B cell (primary cell): ENCODE measurements around the gene MROH9. TPM values are rescaled to one million over a fixed set of nuclear protein-coding genes. Genes with fewer than 3 reads are reported as not detected.

Source experiments
- ATAC-seq: fragments of 200-7000 bp; cut with Tn5 transposase; one replicate; pipeline ENCODE4 v1.10.0; 2021; ENCODE audit warnings: low read depth, mild to moderate bottlenecking, moderate number of reproducible peaks, moderate library complexity
- CTCF ChIA-PET: fragments of 350-600 bp; sonication (Branson Sonifier 250); formaldehyde crosslinking; loops from one replicate; lab custom pipeline; 2021; ENCODE audit warnings: antibody characterized with exemption, inconsistent platforms; lab: Charles Lee
- POLR2A ChIA-PET: fragments of 350-600 bp; sonication (Branson Sonifier 250); formaldehyde crosslinking; loops from one replicate; lab custom pipeline; 2021; ENCODE audit warnings: antibody characterized with exemption; lab: Charles Lee
- DNase-seq: peaks from one replicate; pipeline ENCODE4 v3.0.0; 2013
- H2AFZ ChIP-seq: 2 replicates; pipeline ENCODE4 v1.6.1; 2012; ENCODE audit warnings: mild to moderate bottlenecking, low read depth, low read length; ENCODE audit not compliant: insufficient read depth, poor library complexity, severe bottlenecking
- H3K27ac ChIP-seq, 2 donors: 1 replicate in 1 of 2; 2 replicates in 1 of 2; pipeline ENCODE4 v1.5.1; 2012 to 2013; ENCODE audit warnings: low read length in 2 of 2, mild to moderate bottlenecking in 2 of 2, moderate library complexity in 1 of 2
- H3K27me3 ChIP-seq, 4 experiments: fragments of 200-600 bp in 1 of 4; sonication (generic) in 1 of 4; replicated peaks in 1 of 4; 1 replicate in 2 of 4; 2 replicates in 2 of 4; pipeline versions ENCODE4 v1.6.1 to v1.7.0; 2013 to 2016; ENCODE audit warnings: low read length in 3 of 4, mild to moderate bottlenecking in 2 of 4, mixed read lengths in 1 of 4, moderate library complexity in 1 of 4; ENCODE audit not compliant: insufficient read depth in 4 of 4, control insufficient read depth in 3 of 4; ENCODE audit errors: control extremely low read depth in 1 of 4
- H3K36me3 ChIP-seq, 2 experiments: replicated peaks in 1 of 2; 1 replicate in 1 of 2; 2 replicates in 1 of 2; pipeline versions ENCODE4 v1.6.1 to v1.7.1; 2013; ENCODE audit warnings: low read length in 1 of 2; ENCODE audit not compliant: insufficient read depth in 2 of 2, control insufficient read depth in 1 of 2; ENCODE audit errors: control extremely low read depth in 1 of 2, extremely low read depth in 1 of 2
- H3K4me1 ChIP-seq, 2 donors: fragments of 200-600 bp in 1 of 2; sonication (generic) in 1 of 2; 1 replicate in 1 of 2; 2 replicates in 1 of 2; pipeline versions ENCODE4 v1.5.1 to v1.6.1; 2013 to 2017; ENCODE audit warnings: low read length in 2 of 2; ENCODE audit not compliant: control insufficient read depth in 2 of 2, insufficient read depth in 2 of 2
- H3K4me2 ChIP-seq: replicated peaks from 2 replicates; pipeline ENCODE3; 2012; ENCODE audit warnings: mild to moderate bottlenecking, low read depth, low read length; ENCODE audit not compliant: poor library complexity, severe bottlenecking
- H3K4me3 ChIP-seq, 5 experiments: fragments of 200-600 bp in 1 of 5; sonication (generic) in 1 of 5; 1 replicate in 3 of 5; 2 replicates in 2 of 5; pipeline versions ENCODE4 v1.5.1 to v1.7.0; 2011 to 2016; ENCODE audit warnings: low read length in 4 of 5, mild to moderate bottlenecking in 4 of 5, low read depth in 2 of 5, control low read depth in 1 of 5, moderate library complexity in 1 of 5; ENCODE audit not compliant: insufficient read depth in 1 of 5; ENCODE audit errors: control extremely low read depth in 1 of 5, extremely low read depth in 1 of 5
- H3K79me2 ChIP-seq: fragments of 200-600 bp; sonication (generic); one replicate; pipeline ENCODE4 v1.6.0; 2016; ENCODE audit warnings: low read length; ENCODE audit not compliant: control insufficient read depth, insufficient read depth
- H3K9ac ChIP-seq: fragments of 200-600 bp; sonication (generic); 2 replicates; pipeline ENCODE4 v1.6.1; 2017; ENCODE audit warnings: mild to moderate bottlenecking, low read length, moderate library complexity
- H3K9me3 ChIP-seq, 3 donors: one replicate each; pipeline versions ENCODE4 v1.6.1 to v1.7.1; 2013; ENCODE audit warnings: low read length in 2 of 3; ENCODE audit not compliant: control insufficient read depth in 2 of 3, insufficient read depth in 1 of 3; ENCODE audit errors: control extremely low read depth in 1 of 3
- H4K20me1 ChIP-seq: 2 replicates; pipeline ENCODE4 v1.6.0; 2012; ENCODE audit warnings: mild to moderate bottlenecking, low read length; ENCODE audit not compliant: insufficient read depth, control insufficient read depth, poor library complexity, severe bottlenecking
- H3K27ac Mint-ChIP-seq: one replicate; pipeline ENCODE4 v1.8.0; 2021; ENCODE audit warnings: mixed read lengths
- H3K27me3 Mint-ChIP-seq: one replicate; pipeline ENCODE4 v1.8.0; 2021; ENCODE audit warnings: mixed read lengths
- H3K4me1 Mint-ChIP-seq: one replicate; pipeline ENCODE4 v1.8.0; 2021; ENCODE audit warnings: mixed read lengths
- H3K4me3 Mint-ChIP-seq: one replicate; pipeline ENCODE4 v1.8.0; 2021; ENCODE audit warnings: mixed read lengths
- H3K9me3 Mint-ChIP-seq: one replicate; pipeline ENCODE4 v1.8.0; 2022; ENCODE audit warnings: mixed read lengths; ENCODE audit not compliant: insufficient read depth
- EZH2 ChIP-seq: IDR thresholded peaks from 2 replicates; pipeline ENCODE4 v1.6.1; 2012; ENCODE audit warnings: borderline replicate concordance, low read depth, mild to moderate bottlenecking, moderate library complexity, low read length; ENCODE audit not compliant: insufficient read depth, poor library complexity, severe bottlenecking
- WGBS: methylation state at CpG from one replicate; pipeline ENCODE4 v1.1.5; 2013; ENCODE audit warnings: missing lambda C conversion rate; ENCODE audit not compliant: insufficient coverage; 5-methylcytosine and 5-hydroxymethylcytosine counted together
- intact Hi-C: fragments of 100-400 bp; cut with micrococcal nuclease; formaldehyde crosslinking; loops from one replicate; pipeline ENCODE4 v1.10.0; 2022
- polyA plus RNA-seq: library from polyadenylated mRNA; depleted of rRNA; stranded (reverse); fragments of >200 nt; gene quantifications from 2 replicates; pipeline ENCODE4 v1.2.3, GENCODE V29; 2012
- total RNA-seq, 2 donors: library from RNA; stranded (reverse); fragments of 120-200 nt in 1 of 2; gene quantifications; 1 replicate in 1 of 2; 2 replicates in 1 of 2; pipeline versions ENCODE4 v1.2.3 to v1.2.4, GENCODE V29; 2013 to 2022
- TF ChIP-seq, protein P1 (sequence below): fragments of 200-600 bp; IDR thresholded peaks from one replicate; pipeline ENCODE4 v1.8.0; 2022; ENCODE audit warnings: antibody characterized with exemption, mild to moderate bottlenecking

The MROH9 gene
- total and polyA plus RNA-seq, 2 donors (not counting 1 experiment from before 2014, with no cell fraction given), result not detected

DNA sequence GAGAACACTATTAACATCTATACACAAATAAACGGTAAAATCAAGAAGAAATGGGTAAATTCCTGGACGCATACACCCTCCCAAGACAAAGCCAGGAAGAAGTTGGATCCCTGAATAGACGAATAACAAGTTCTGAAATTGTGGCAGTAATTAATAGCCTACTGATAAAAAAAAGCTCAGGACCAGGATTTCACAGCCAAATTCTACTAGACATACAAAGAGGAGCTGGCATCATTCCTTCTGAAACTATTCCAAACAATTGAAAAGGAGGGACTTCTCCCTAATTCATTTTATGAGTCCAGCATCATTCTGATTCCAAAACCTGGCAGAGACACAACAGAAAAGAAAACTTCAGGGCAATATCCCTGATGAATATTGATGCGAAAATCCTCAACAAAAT, 84.6 kb downstream of the MROH9 start:
- TF ChIP-seq, protein P1, sequence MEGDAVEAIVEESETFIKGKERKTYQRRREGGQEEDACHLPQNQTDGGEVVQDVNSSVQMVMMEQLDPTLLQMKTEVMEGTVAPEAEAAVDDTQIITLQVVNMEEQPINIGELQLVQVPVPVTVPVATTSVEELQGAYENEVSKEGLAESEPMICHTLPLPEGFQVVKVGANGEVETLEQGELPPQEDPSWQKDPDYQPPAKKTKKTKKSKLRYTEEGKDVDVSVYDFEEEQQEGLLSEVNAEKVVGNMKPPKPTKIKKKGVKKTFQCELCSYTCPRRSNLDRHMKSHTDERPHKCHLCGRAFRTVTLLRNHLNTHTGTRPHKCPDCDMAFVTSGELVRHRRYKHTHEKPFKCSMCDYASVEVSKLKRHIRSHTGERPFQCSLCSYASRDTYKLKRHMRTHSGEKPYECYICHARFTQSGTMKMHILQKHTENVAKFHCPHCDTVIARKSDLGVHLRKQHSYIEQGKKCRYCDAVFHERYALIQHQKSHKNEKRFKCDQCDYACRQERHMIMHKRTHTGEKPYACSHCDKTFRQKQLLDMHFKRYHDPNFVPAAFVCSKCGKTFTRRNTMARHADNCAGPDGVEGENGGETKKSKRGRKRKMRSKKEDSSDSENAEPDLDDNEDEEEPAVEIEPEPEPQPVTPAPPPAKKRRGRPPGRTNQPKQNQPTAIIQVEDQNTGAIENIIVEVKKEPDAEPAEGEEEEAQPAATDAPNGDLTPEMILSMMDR, result no peak
- no peak for TF ChIP-seq EZH2
- intact Hi-C loops, result no loop called here
- H3K4me1 Mint-ChIP-seq, result no peaks in the 10 kb centered on the region
- H3K79me2 ChIP-seq, result no peaks in the 10 kb centered on the region
- CTCF ChIA-PET, result no interaction called here
- 100% methylated on average over 1 of the region's 4 CpGs for WGBS
- H3K4me3 Mint-ChIP-seq, result no peak overlapping the region
- DNase-seq, result no peak
- H3K27me3 ChIP-seq, result peaks cover 0 to 2% (median 0%) of the 10 kb centered on the region in 4 experiments
- peaks cover 13% of the 10 kb centered on the region for H3K9me3 Mint-ChIP-seq
- H2AFZ ChIP-seq, result no peak overlapping the region
- no peaks in the 10 kb centered on the region for H4K20me1 ChIP-seq
- H3K27me3 Mint-ChIP-seq, result peaks cover 4% of the 10 kb centered on the region
- H3K4me1 ChIP-seq, result no peaks in the 10 kb centered on the region
- POLR2A ChIA-PET, result no interaction called here
- H3K4me2 ChIP-seq, result no peak overlapping the region
- H3K36me3 ChIP-seq, result no peaks in the 10 kb centered on the region
- ATAC-seq, result no peak
- H3K9me3 ChIP-seq, result peaks cover 0 to 10% (median 0%) of the 10 kb centered on the region in 3 donors
- H3K27ac Mint-ChIP-seq, result no peak overlapping the region
- H3K4me3 ChIP-seq, result no peak overlapping the region
- no peak overlapping the region for H3K9ac ChIP-seq
- H3K27ac ChIP-seq, result no peak overlapping the region

DNA sequence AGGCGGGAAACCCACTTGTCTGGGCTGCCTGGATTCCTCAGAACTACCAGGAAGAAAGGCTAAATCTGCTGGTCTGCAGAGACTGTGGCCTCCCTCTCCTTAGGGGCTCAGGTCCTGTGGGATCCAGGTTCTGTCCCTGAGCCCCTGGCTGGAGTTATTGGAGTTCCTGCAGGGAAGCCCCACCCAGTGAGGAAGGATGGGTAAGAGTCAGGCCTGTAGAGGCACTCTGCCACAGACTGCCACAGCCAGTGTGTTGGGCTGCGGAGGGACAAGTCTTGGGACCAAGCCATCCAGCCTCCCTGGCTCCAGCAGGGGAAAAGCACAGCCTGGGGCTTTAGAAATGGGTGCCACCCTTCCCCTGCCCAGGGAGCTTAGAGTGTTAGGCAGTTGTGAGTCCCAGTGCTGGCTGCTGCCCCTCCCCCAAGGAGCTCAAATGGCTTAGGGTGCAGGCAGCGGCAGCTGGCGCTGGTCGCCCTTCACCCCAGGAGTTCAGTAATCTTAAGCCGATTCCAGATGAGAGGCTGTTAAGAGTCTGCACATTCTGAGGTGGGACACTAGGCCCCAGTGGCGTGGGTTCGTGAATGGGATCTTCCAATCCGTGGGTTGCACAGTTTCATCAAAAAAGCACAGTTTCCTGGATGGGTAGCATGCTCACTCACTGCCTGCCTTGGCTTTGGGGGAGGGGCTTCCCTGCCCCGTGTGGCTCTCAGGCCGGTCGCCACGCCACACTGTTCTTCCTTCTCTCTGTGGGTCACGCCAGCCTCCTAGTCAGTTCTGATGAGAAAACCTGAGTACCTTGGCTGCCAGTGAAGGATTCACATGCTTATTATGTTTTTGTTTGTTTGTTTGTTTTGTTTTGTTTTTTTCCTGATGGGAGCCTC, 97.7 kb downstream of the MROH9 start:
- H3K9ac ChIP-seq, result no peak overlapping the region
- CTCF ChIA-PET, result no interaction called here
- Mint-ChIP-seq H3K9me3 (no peaks in the 10 kb centered on the region), H3K27ac (no peak overlapping the region), H3K4me3 (no peak overlapping the region), H3K4me1 (no peaks in the 10 kb centered on the region), H3K27me3 (no peaks in the 10 kb centered on the region)
- no peak overlapping the region for H3K4me3 ChIP-seq
- no peaks in the 10 kb centered on the region for H3K36me3 ChIP-seq
- DNase-seq (no peak), ATAC-seq (no peak)
- no peak overlapping the region for H3K4me2 ChIP-seq
- WGBS, result 69% methylated on average over 12 of the region's 14 CpGs
- TF ChIP-seq, protein P1, result no peak
- no peak for TF ChIP-seq EZH2
- no peak overlapping the region for H2AFZ ChIP-seq
- no peaks in the 10 kb centered on the region for H3K4me1 ChIP-seq
- H3K9me3 ChIP-seq, result peaks cover 0 to 8% (median 0%) of the 10 kb centered on the region in 3 donors
- H4K20me1 ChIP-seq, result no peaks in the 10 kb centered on the region
- H3K27me3 ChIP-seq, result peaks cover 0 to 2% (median 0%) of the 10 kb centered on the region in 4 experiments
- intact Hi-C loops, result no loop called here
- H3K79me2 ChIP-seq, result no peaks in the 10 kb centered on the region
- POLR2A ChIA-PET, result no interaction called here
- H3K27ac ChIP-seq, result no peak overlapping the region
